Mucosa of stomach (tissue), 1 donor: ENCODE data around the gene EEF1A2.

ENCODE experiments used
- H3K27me3 ChIP-seq: one replicate; pipeline ENCODE4 v1.7.0; 2013; ENCODE audit warnings: mild to moderate bottlenecking, low read length; ENCODE audit not compliant: control insufficient read depth, insufficient read depth
- H3K36me3 ChIP-seq: one replicate; pipeline ENCODE4 v1.7.0; 2013; ENCODE audit warnings: low read length; ENCODE audit not compliant: control insufficient read depth, insufficient read depth
- H3K4me1 ChIP-seq: one replicate; pipeline ENCODE4 v1.7.0; 2013; ENCODE audit warnings: mild to moderate bottlenecking, low read length; ENCODE audit not compliant: control insufficient read depth, insufficient read depth
- H3K4me3 ChIP-seq: one replicate; pipeline ENCODE4 v1.7.0; 2013; ENCODE audit warnings: low read length
- H3K9ac ChIP-seq: one replicate; pipeline ENCODE4 v1.7.0; 2013; ENCODE audit warnings: mild to moderate bottlenecking, low read length, moderate library complexity
- H3K9me3 ChIP-seq: one replicate; pipeline ENCODE4 v1.7.0; 2013; ENCODE audit warnings: mild to moderate bottlenecking, low read length, moderate library complexity; ENCODE audit not compliant: control insufficient read depth
- donor health status: Pancreatic carcinoma.

Gene EEF1A2

GRCh38 chr20:63471981-63472831 lies 26.7 kb downstream of the EEF1A2 start, which contains the start of gene KCNQ2:
TSS of gene KCNQ2 (minus strand) at chr20:63472655. CDS start at chr20:63472463, 192 bp downstream.
- Histone ChIP-seq H3K36me3 (no peaks in the 10 kb centered on the region), H3K27me3 (peaks cover 72% of the 10 kb centered on the region), H3K4me3 (no peak within 1 kb of the TSS), H3K9ac (no peak within 1 kb of the TSS), H3K4me1 (no peaks in the 10 kb centered on the region), H3K9me3 (no peaks in the 10 kb centered on the region)

GRCh38 chr20:63471717-63471980 lies 27.2 kb downstream of the EEF1A2 start:
- Histone ChIP-seq H3K27me3 (peaks cover 66% of the 10 kb centered on the region), H3K4me3 (no peak overlapping the region), H3K4me1 (no peaks in the 10 kb centered on the region)

GRCh38 chr20:63471002-63471716 lies 27.7 kb downstream of the EEF1A2 start:
- Histone ChIP-seq H3K4me3 (no peak overlapping the region), H3K9me3 (no peaks in the 10 kb centered on the region), H3K27me3 (peaks cover 66% of the 10 kb centered on the region), H3K9ac (no peak overlapping the region), H3K4me1 (no peaks in the 10 kb centered on the region), H3K36me3 (no peaks in the 10 kb centered on the region)

More at GRCh38 chr20:63471717-63471980, 27.2 kb downstream of the EEF1A2 start:
- H3K9ac ChIP-seq: no peak overlapping the region
- H3K36me3 ChIP-seq: no peaks in the 10 kb centered on the region
- H3K9me3 ChIP-seq: no peaks in the 10 kb centered on the region

GRCh38 chr20:63470410-63470809 lies 28.5 kb downstream of the EEF1A2 start:
- no peak overlapping the region for H3K4me3 ChIP-seq
- H3K4me1 ChIP-seq: no peaks in the 10 kb centered on the region
- no peaks in the 10 kb centered on the region for H3K9me3 ChIP-seq
- H3K27me3 ChIP-seq: peaks cover 60% of the 10 kb centered on the region
- no peak overlapping the region for H3K9ac ChIP-seq
- no peaks in the 10 kb centered on the region for H3K36me3 ChIP-seq

- H3K9me3 ChIP-seq: no peaks in the 10 kb centered on the region
- H3K9ac ChIP-seq: no peak overlapping the region
- H3K4me3 ChIP-seq: no peak overlapping the region
- no peaks in the 10 kb centered on the region for H3K36me3 ChIP-seq
- H3K4me1 ChIP-seq: no peaks in the 10 kb centered on the region
- peaks cover 53% of the 10 kb centered on the region for H3K27me3 ChIP-seq
Observed at GRCh38 chr20:63469713-63470101, 29.2 kb downstream of the EEF1A2 start.

GRCh38 chr20:63469019-63469712 lies 29.7 kb downstream of the EEF1A2 start:
- Histone ChIP-seq H3K27me3 (peaks cover 48% of the 10 kb centered on the region), H3K4me3 (no peak overlapping the region), H3K9me3 (no peaks in the 10 kb centered on the region), H3K9ac (no peak overlapping the region), H3K36me3 (no peaks in the 10 kb centered on the region), H3K4me1 (no peaks in the 10 kb centered on the region)

GRCh38 chr20:63468421-63468820 lies 30.5 kb downstream of the EEF1A2 start:
- no peaks in the 10 kb centered on the region for H3K9me3 ChIP-seq
- H3K9ac ChIP-seq: no peak overlapping the region
- H3K36me3 ChIP-seq: no peaks in the 10 kb centered on the region
- H3K4me1 ChIP-seq: no peaks in the 10 kb centered on the region
- no peak overlapping the region for H3K4me3 ChIP-seq
- H3K27me3 ChIP-seq: peaks cover 41% of the 10 kb centered on the region

GRCh38 chr20:63467294-63468083 lies 31.4 kb downstream of the EEF1A2 start:
- no peaks in the 10 kb centered on the region for H3K4me1 ChIP-seq
- peaks cover 41% of the 10 kb centered on the region for H3K27me3 ChIP-seq
- H3K9me3 ChIP-seq: no peaks in the 10 kb centered on the region
- no peaks in the 10 kb centered on the region for H3K36me3 ChIP-seq
- H3K9ac ChIP-seq: no peak overlapping the region
- H3K4me3 ChIP-seq: no peak overlapping the region

- no peaks in the 10 kb centered on the region for H3K9me3 ChIP-seq
- H3K36me3 ChIP-seq: no peaks in the 10 kb centered on the region
- no peaks in the 10 kb centered on the region for H3K4me1 ChIP-seq
- H3K27me3 ChIP-seq: peaks cover 39% of the 10 kb centered on the region
- no peak overlapping the region for H3K9ac ChIP-seq
- H3K4me3 ChIP-seq: no peak overlapping the region
Observed at GRCh38 chr20:63466861-63467260, 32.0 kb downstream of the EEF1A2 start.

- Histone ChIP-seq H3K4me1 (no peaks in the 10 kb centered on the region), H3K9ac (no peak overlapping the region), H3K4me3 (no peak overlapping the region), H3K36me3 (no peaks in the 10 kb centered on the region), H3K27me3 (peaks cover 35% of the 10 kb centered on the region), H3K9me3 (no peaks in the 10 kb centered on the region)
Observed at GRCh38 chr20:63466250-63466825, 32.5 kb downstream of the EEF1A2 start.

- H3K27me3 ChIP-seq: peaks cover 35% of the 10 kb centered on the region
- no peak overlapping the region for H3K9ac ChIP-seq
- H3K4me1 ChIP-seq: no peaks in the 10 kb centered on the region
- no peak overlapping the region for H3K4me3 ChIP-seq
- no peaks in the 10 kb centered on the region for H3K9me3 ChIP-seq
- H3K36me3 ChIP-seq: no peaks in the 10 kb centered on the region
Observed at GRCh38 chr20:63465380-63466249, 33.3 kb downstream of the EEF1A2 start.
